A549 (cell line): Measurements from ENCODE around the gene EPB41L4B. TPM values are rescaled to one million over a fixed set of nuclear protein-coding genes. Genes with fewer than 3 reads are reported as not detected.

Source experiments
- ATAC-seq, 2 experiments: fragments of 200-7000 bp in 1 of 2; fragments of >200 bp in 1 of 2; cut with Nextera tagmentation in 1 of 2; cut with Tn5 transposase in 1 of 2; 3 replicates each; pipeline versions ENCODE4 v1.8.0 to v1.9.1; 2018 to 2020; ENCODE audit warnings: mild to moderate bottlenecking in 1 of 2, moderate library complexity in 1 of 2
- CTCF ChIA-PET: fragments of 300-600 bp; sonication (Branson Sonifier 250); formaldehyde crosslinking; extraction: SDS; loops from one replicate; lab custom pipeline; 2021; ENCODE audit warnings: antibody characterized with exemption, inconsistent platforms; lab: Yijun Ruan, JAX
- POLR2A ChIA-PET: fragments of 350-600 bp; formaldehyde crosslinking; extraction: SDS; loops from one replicate; lab custom pipeline; 2021; ENCODE audit warnings: antibody characterized with exemption, inconsistent platforms; lab: Yijun Ruan, JAX
- DNase-seq, 2 experiments: peaks; one replicate each; pipeline versions ENCODE4 v3.0.0 to v3.0.0-alpha.2; 2011 to 2016; ENCODE audit warnings: low read depth in 1 of 2, low spot score in 1 of 2
- FAIRE-seq: peaks from 2 replicates; lab custom pipeline; 2011; peaks lifted over from hg19 to GRCh38; lab: Jason Lieb, UNC
- H3K27ac ChIP-seq, 2 experiments: fragments of >200 bp; sonication (Bioruptor Twin); formaldehyde crosslinking; 3 replicates each; pipeline ENCODE4 v1.5.1; 2016 to 2017
- H3K4me1 ChIP-seq: fragments of >200 bp; sonication (Bioruptor Twin); formaldehyde crosslinking; 3 replicates; pipeline ENCODE4 v1.6.1; 2016
- H3K4me2 ChIP-seq: fragments of >200 bp; sonication (Bioruptor Twin); formaldehyde crosslinking; 3 replicates; pipeline ENCODE4 v1.6.1; 2016
- H3K4me3 ChIP-seq: fragments of >200 bp; sonication (Bioruptor Twin); formaldehyde crosslinking; 3 replicates; pipeline ENCODE4 v1.5.1; 2016
- H3K9me3 ChIP-seq: fragments of >200 bp; sonication (Bioruptor Twin); formaldehyde crosslinking; 3 replicates; pipeline ENCODE4 v1.6.1; 2016
- BCL3 ChIP-seq: fragments of >200 bp; sonication (Bioruptor Twin); formaldehyde crosslinking; IDR thresholded peaks from 3 replicates; pipeline ENCODE4 v1.6.1; 2016
- BHLHE40 ChIP-seq: IDR thresholded peaks from 2 replicates; pipeline ENCODE4 v1.6.1; 2012; ENCODE audit warnings: low read depth, low read length, inconsistent platforms
- CBX2 ChIP-seq: fragments of 200-600 bp; sonication (generic); IDR thresholded peaks from 2 replicates; pipeline ENCODE4 v1.6.1; 2016; ENCODE audit warnings: low read depth, mild to moderate bottlenecking, borderline replicate concordance
- CBX8 ChIP-seq: fragments of 200-600 bp; sonication (generic); IDR thresholded peaks from 2 replicates; pipeline ENCODE4 v1.6.1; 2016
- CEBPB ChIP-seq, 2 experiments: fragments of >200 bp in 1 of 2; sonication (Bioruptor Twin) in 1 of 2; formaldehyde crosslinking in 1 of 2; IDR thresholded peaks; 2 replicates each; pipeline ENCODE4 v1.6.1; 2012 to 2016
- CHD4 ChIP-seq: fragments of 200-600 bp; sonication (generic); IDR thresholded peaks from 2 replicates; pipeline ENCODE4 v1.6.1; 2016; ENCODE audit warnings: antibody characterized with exemption, mild to moderate bottlenecking, borderline replicate concordance
- EHMT2 ChIP-seq: fragments of 200-600 bp; sonication (generic); IDR thresholded peaks from 2 replicates; pipeline ENCODE4 v1.6.1; 2016; ENCODE audit warnings: antibody characterized with exemption, low read depth, mild to moderate bottlenecking, moderate library complexity
- JUNB ChIP-seq: fragments of >200 bp; sonication (Bioruptor Twin); formaldehyde crosslinking; IDR thresholded peaks from 2 replicates; pipeline ENCODE4 v1.6.1; 2016
- MAX ChIP-seq: IDR thresholded peaks from 2 replicates; pipeline ENCODE4 v1.6.1; 2012
- NFE2L2 ChIP-seq: fragments of 150-350 bp; conservative IDR thresholded peaks from 2 replicates; pipeline ENCODE4 v1.6.1; 2014; ENCODE audit warnings: low read length
- NPAS2 ChIP-seq: fragments of 250-450 bp; sonication (Bioruptor Pico); IDR thresholded peaks from 2 replicates; pipeline ENCODE4 v1.8.0; 2022; ENCODE audit warnings: mild to moderate bottlenecking, moderate library complexity, borderline replicate concordance
- POLR2A ChIP-seq: IDR thresholded peaks from 2 replicates; pipeline ENCODE4 v1.6.1; 2012; ENCODE audit warnings: mild to moderate bottlenecking, low read length
- POLR2AphosphoS2 ChIP-seq: conservative IDR thresholded peaks from 2 replicates; pipeline ENCODE4 v1.6.1; 2012; ENCODE audit warnings: low read length, improper control_type of control experiment, inconsistent platforms
- RCOR1 ChIP-seq: fragments of 150-350 bp; IDR thresholded peaks from 2 replicates; pipeline ENCODE4 v1.6.1; 2014; ENCODE audit warnings: antibody characterized with exemption, low read length, low read depth
- RFX5 ChIP-seq: fragments of 450-650 bp; IDR thresholded peaks from 2 replicates; pipeline ENCODE4 v1.7.1; 2014; ENCODE audit warnings: antibody characterized with exemption, mild to moderate bottlenecking, moderate library complexity
- SMC3 ChIP-seq: fragments of >200 bp; sonication (Bioruptor Twin); formaldehyde crosslinking; IDR thresholded peaks from 3 replicates; pipeline ENCODE4 v1.6.1; 2018; ENCODE audit warnings: inconsistent platforms
- WGBS: methylation state at CpG from one replicate; pipeline ENCODE4 v1.1.6; 2017; ENCODE audit errors: missing lambda C conversion rate; 5-methylcytosine and 5-hydroxymethylcytosine counted together
- polyA plus RNA-seq, 4 experiments: library from polyadenylated mRNA; depleted of rRNA in 3 of 4; stranded (reverse); fragments of >200 nt; fragmentation: RNase III in 1 of 4; extraction: RNeasy Plus Mini Kit Qiagen cat#74134 plus additional on column Dnase treatment in 1 of 4; gene quantifications; 2 replicates in 3 of 4; 3 replicates in 1 of 4; pipeline ENCODE4 v1.2.3, GENCODE V29; 2011 to 2017
- TF ChIP-seq, protein P1 (sequence below): IDR thresholded peaks from 2 replicates; pipeline ENCODE4 v1.6.1; 2012
- TF ChIP-seq, protein P2 (sequence below): fragments of >200 bp; sonication (Bioruptor Twin); formaldehyde crosslinking; IDR thresholded peaks from 3 replicates; pipeline ENCODE4 v1.5.1; 2016
- TF ChIP-seq, protein P3 (sequence below): IDR thresholded peaks from 2 replicates; pipeline ENCODE4 v1.6.1; 2012; ENCODE audit warnings: low read depth, borderline replicate concordance
- TF ChIP-seq, protein P4 (sequence below): fragments of 250-450 bp; sonication (Bioruptor Pico); IDR thresholded peaks from 2 replicates; pipeline ENCODE4 v1.5.0; 2021; ENCODE audit warnings: mild to moderate bottlenecking, moderate library complexity, borderline replicate concordance

The EPB41L4B gene
- polyA plus RNA-seq, 2 of the 4 experiments (the other 2 are of a cell fraction) = 7.9 to 22.0 TPM

DNA sequence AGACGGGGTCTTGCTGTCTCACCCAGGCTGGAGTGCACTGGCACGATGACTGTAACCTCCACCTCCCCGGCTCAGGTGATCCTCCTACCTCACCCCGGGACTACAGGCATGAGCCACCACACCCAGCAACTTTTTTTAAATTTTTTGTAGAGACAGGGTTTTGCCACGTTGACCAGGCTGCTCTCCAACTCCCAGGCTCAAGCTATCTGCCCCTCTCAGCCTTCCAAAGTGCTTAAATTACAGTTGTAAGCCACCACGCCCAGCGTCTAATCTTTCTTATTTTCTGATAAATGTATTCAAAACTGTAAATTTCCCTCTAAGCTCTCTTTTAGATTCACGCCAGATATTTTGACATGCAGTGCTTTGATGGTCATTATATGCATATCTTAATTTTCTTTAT lies 164.2 kb downstream of the EPB41L4B start:
- FAIRE-seq (no peak), ATAC-seq (no peak), DNase-seq (no peak)
- H3K4me2 ChIP-seq = no peak overlapping the region
- H3K9me3 ChIP-seq = peaks cover 12% of the 10 kb centered on the region; the same call in 2 of the 3 replicates
- 53% methylated on average over 8 of the region's 8 CpGs for WGBS
- TF ChIP-seq CBX2 = no peak
- TF ChIP-seq NFE2L2 = no peak
- CTCF ChIA-PET = interaction anchor here (0.5 to 1.3 kb wide), 2 partner anchors 26 to 31 kb away, joined by 3 to 4 read pairs; no protein-coding TSS in a partner anchor
- no peak overlapping the region for H3K27ac ChIP-seq
- no peak overlapping the region for H3K4me3 ChIP-seq
- no peaks in the 10 kb centered on the region for H3K4me1 ChIP-seq
- POLR2A ChIA-PET = no interaction called here

DNA sequence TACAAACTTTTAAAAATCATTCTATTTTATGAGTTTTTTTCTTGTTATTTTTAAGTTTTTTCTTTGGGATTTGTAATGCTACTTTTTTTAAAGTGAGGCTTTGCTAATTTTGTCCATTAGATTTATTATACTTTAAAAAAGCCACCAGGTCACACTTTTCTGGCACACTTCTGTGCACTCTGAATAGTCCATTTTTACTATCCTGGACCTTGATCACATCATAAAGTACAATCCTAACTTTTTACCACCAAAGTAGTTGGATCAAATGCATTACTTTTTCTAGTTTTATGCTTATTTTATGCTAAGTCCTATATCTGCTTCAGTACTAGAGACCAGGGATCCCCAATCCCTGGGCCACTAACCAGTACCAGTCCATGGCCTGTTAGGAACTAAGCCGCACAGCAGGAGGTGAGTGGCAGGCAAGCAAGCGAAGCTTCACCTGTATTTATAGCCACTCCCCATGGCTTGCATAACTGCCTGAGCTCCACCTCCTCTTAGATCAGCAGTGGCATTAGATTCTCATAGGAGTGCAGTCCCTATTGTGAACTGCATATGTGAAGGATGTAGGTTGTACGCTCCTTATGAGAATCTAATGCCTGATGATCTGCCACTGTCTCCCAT lies 169.8 kb downstream of the EPB41L4B start:
- ChIA-PET POLR2A (no interaction called here), CTCF (no interaction called here)
- Histone ChIP-seq H3K9me3 (peaks cover 12% of the 10 kb centered on the region; the same call in 2 of the 3 replicates), H3K4me1 (no peaks in the 10 kb centered on the region), H3K4me3 (no peak overlapping the region), H3K27ac (no peak overlapping the region), H3K4me2 (no peak overlapping the region)
- TF ChIP-seq, protein P1, sequence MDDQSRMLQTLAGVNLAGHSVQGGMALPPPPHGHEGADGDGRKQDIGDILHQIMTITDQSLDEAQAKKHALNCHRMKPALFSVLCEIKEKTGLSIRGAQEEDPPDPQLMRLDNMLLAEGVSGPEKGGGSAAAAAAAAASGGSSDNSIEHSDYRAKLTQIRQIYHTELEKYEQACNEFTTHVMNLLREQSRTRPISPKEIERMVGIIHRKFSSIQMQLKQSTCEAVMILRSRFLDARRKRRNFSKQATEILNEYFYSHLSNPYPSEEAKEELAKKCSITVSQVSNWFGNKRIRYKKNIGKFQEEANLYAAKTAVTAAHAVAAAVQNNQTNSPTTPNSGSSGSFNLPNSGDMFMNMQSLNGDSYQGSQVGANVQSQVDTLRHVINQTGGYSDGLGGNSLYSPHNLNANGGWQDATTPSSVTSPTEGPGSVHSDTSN = no peak
- TF ChIP-seq BCL3 = no peak
- no peak for TF ChIP-seq SMC3
- TF ChIP-seq NPAS2 (CRISPR knock-in tag) = no peak
- no peak for TF ChIP-seq POLR2A
- no peak for TF ChIP-seq RCOR1
- TF ChIP-seq CBX8 = no peak
- no peak for TF ChIP-seq RFX5
- TF ChIP-seq, protein P2, sequence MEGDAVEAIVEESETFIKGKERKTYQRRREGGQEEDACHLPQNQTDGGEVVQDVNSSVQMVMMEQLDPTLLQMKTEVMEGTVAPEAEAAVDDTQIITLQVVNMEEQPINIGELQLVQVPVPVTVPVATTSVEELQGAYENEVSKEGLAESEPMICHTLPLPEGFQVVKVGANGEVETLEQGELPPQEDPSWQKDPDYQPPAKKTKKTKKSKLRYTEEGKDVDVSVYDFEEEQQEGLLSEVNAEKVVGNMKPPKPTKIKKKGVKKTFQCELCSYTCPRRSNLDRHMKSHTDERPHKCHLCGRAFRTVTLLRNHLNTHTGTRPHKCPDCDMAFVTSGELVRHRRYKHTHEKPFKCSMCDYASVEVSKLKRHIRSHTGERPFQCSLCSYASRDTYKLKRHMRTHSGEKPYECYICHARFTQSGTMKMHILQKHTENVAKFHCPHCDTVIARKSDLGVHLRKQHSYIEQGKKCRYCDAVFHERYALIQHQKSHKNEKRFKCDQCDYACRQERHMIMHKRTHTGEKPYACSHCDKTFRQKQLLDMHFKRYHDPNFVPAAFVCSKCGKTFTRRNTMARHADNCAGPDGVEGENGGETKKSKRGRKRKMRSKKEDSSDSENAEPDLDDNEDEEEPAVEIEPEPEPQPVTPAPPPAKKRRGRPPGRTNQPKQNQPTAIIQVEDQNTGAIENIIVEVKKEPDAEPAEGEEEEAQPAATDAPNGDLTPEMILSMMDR = no peak
- TF ChIP-seq BHLHE40 = no peak
- TF ChIP-seq, protein P3, sequence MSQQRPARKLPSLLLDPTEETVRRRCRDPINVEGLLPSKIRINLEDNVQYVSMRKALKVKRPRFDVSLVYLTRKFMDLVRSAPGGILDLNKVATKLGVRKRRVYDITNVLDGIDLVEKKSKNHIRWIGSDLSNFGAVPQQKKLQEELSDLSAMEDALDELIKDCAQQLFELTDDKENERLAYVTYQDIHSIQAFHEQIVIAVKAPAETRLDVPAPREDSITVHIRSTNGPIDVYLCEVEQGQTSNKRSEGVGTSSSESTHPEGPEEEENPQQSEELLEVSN = no peak
- DNase-seq (no peak), ATAC-seq (no peak), FAIRE-seq (no peak)
- WGBS = 79% methylated on average over 3 of the region's 3 CpGs

GRCh38 chr9:109149722-109150121 lies 171.1 kb downstream of the EPB41L4B start:
- H3K27ac ChIP-seq = no peak overlapping the region
- no peak for TF ChIP-seq RCOR1
- TF ChIP-seq, protein P2 = no peak
- no peak for TF ChIP-seq CEBPB (IDR thresholded peaks at IDR 0.05)
- TF ChIP-seq, protein P4, sequence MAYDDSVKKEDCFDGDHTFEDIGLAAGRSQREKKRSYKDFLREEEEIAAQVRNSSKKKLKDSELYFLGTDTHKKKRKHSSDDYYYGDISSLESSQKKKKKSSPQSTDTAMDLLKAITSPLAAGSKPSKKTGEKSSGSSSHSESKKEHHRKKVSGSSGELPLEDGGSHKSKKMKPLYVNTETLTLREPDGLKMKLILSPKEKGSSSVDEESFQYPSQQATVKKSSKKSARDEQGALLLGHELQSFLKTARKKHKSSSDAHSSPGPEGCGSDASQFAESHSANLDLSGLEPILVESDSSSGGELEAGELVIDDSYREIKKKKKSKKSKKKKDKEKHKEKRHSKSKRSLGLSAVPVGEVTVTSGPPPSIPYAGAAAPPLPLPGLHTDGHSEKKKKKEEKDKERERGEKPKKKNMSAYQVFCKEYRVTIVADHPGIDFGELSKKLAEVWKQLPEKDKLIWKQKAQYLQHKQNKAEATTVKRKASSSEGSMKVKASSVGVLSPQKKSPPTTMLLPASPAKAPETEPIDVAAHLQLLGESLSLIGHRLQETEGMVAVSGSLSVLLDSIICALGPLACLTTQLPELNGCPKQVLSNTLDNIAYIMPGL (CRISPR knock-in tag) = no peak
- TF ChIP-seq EHMT2 = no peak
- TF ChIP-seq JUNB = no peak
- TF ChIP-seq POLR2AphosphoS2 = no peak
- TF ChIP-seq CHD4 = no peak
- no peak for TF ChIP-seq CBX8
- no peak for TF ChIP-seq POLR2A
- no peak for TF ChIP-seq NPAS2 (CRISPR knock-in tag)
- TF ChIP-seq MAX = no peak

More at GRCh38 chr9:109149722-109150121, 171.1 kb downstream of the EPB41L4B start:
- H3K4me3 ChIP-seq = no peak overlapping the region
- FAIRE-seq (no peak), ATAC-seq (no peak), DNase-seq (no peak)
- no peaks in the 10 kb centered on the region for H3K4me1 ChIP-seq
- POLR2A ChIA-PET = no interaction called here
- H3K9me3 ChIP-seq = peaks cover 12% of the 10 kb centered on the region; the same call in 2 of the 3 replicates
- WGBS = 82% methylated on average over 4 of the region's 4 CpGs
- CTCF ChIA-PET = interaction anchor here (0.6 to 1.4 kb wide), 2 partner anchors 10 to 34 kb away, joined by 3 to 6 read pairs; no protein-coding TSS in a partner anchor
- H3K4me2 ChIP-seq = no peak overlapping the region
